GM23338 (cell line): ENCODE measurements around the gene SLAMF9.

Experiments
- CREB1 ChIP-seq: fragments of 250-450 bp; sonication (Bioruptor Pico); IDR thresholded peaks from 2 replicates; pipeline ENCODE4 v1.5.0; 2020; ENCODE audit warnings: low read depth, mild to moderate bottlenecking, moderate library complexity
- CTCF ChIP-seq, 2 experiments: fragments of 200-600 bp in 1 of 2; sonication (generic) in 1 of 2; conservative IDR thresholded peaks; 2 replicates each; pipeline versions ENCODE4 v1.5.1 to v1.6.1; 2016 to 2017; ENCODE audit warnings: antibody characterized with exemption in 2 of 2, low read depth in 2 of 2, mild to moderate bottlenecking in 2 of 2, moderate library complexity in 1 of 2
- EZH2 ChIP-seq: fragments of 200-600 bp; sonication (generic); IDR thresholded peaks from one replicate; pipeline ENCODE4 v1.8.0; 2017; ENCODE audit warnings: antibody characterized with exemption, mild to moderate bottlenecking, low read depth; ENCODE audit not compliant: unreplicated experiment
- EZH2phosphoT487 ChIP-seq: fragments of 200-600 bp; sonication (generic); IDR thresholded peaks from one replicate; pipeline ENCODE4 v1.8.1; 2018; ENCODE audit warnings: antibody characterized with exemption; ENCODE audit not compliant: unreplicated experiment
- NANOG ChIP-seq: IDR thresholded peaks from 2 replicates; pipeline ENCODE4 v1.6.1; 2016; ENCODE audit warnings: antibody characterized with exemption, borderline replicate concordance
- POLR2AphosphoS5 ChIP-seq: IDR thresholded peaks from 2 replicates; pipeline ENCODE4 v1.6.1; 2016; ENCODE audit warnings: antibody characterized with exemption, low read depth
- REST ChIP-seq: IDR thresholded peaks from one replicate; pipeline ENCODE4 v1.6.1; 2018; ENCODE audit warnings: antibody characterized with exemption; ENCODE audit not compliant: unreplicated experiment
- STAT1 ChIP-seq: IDR thresholded peaks from one replicate; pipeline ENCODE4 v1.6.1; 2016; ENCODE audit warnings: antibody characterized with exemption; ENCODE audit not compliant: unreplicated experiment
- ZNF114 ChIP-seq: fragments of 250-450 bp; sonication (Bioruptor Pico); IDR thresholded peaks from 2 replicates; pipeline ENCODE4 v1.5.0; 2020; ENCODE audit warnings: mild to moderate bottlenecking, moderate library complexity
- ZNF331 ChIP-seq: fragments of 250-450 bp; sonication (Bioruptor Pico); IDR thresholded peaks from 2 replicates; pipeline ENCODE4 v1.5.0; 2020; ENCODE audit warnings: low read depth, mild to moderate bottlenecking, moderate library complexity

GRCh38 chr1:159920651-159921050 lies 33.4 kb downstream of the SLAMF9 start:
- TF ChIP-seq POLR2AphosphoS5 (no peak), CTCF (conservative IDR thresholded peaks at IDR 0.05; ENCODE audit: low read depth in 2 of 2) (no peak), REST (no peak), EZH2phosphoT487 (no peak), EZH2 (no peak), CREB1 (CRISPR knock-in tag) (no peak), STAT1 (no peak), ZNF114 (CRISPR knock-in tag) (no peak), ZNF331 (CRISPR knock-in tag) (no peak), NANOG (no peak)
